Endodermal cell (in vitro differentiated cells): ENCODE measurements around the gene PPP3CB. TPM values are rescaled to one million over a fixed set of nuclear protein-coding genes. Genes with fewer than 3 reads are reported as not detected.

Source experiments
- DNase-seq: peaks from one replicate; pipeline ENCODE4 v3.0.0-alpha.2; 2017
- H3K27ac ChIP-seq: 2 replicates; pipeline ENCODE4 v1.5.1; 2013; ENCODE audit warnings: mild to moderate bottlenecking, low read depth, low read length, moderate library complexity
- H3K27me3 ChIP-seq: 2 replicates; pipeline ENCODE4 v1.6.1; 2013; ENCODE audit warnings: mild to moderate bottlenecking, low read length, moderate library complexity; ENCODE audit not compliant: insufficient read depth, control insufficient read depth, poor library complexity, severe bottlenecking
- H3K36me3 ChIP-seq: 2 replicates; pipeline ENCODE4 v1.7.0; 2013; ENCODE audit warnings: mild to moderate bottlenecking, low read length, moderate library complexity; ENCODE audit not compliant: control insufficient read depth, insufficient read depth
- H3K4me1 ChIP-seq: one replicate; pipeline ENCODE4 v1.7.0; 2013; ENCODE audit warnings: low read length; ENCODE audit not compliant: control insufficient read depth, insufficient read depth
- H3K4me3 ChIP-seq: 2 replicates; pipeline ENCODE4 v1.5.1; 2013; ENCODE audit warnings: mild to moderate bottlenecking, low read length, moderate library complexity
- H3K9ac ChIP-seq: 2 replicates; pipeline ENCODE4 v1.6.1; 2013; ENCODE audit warnings: mild to moderate bottlenecking, low read length, moderate library complexity; ENCODE audit not compliant: poor library complexity, severe bottlenecking; ENCODE audit errors: extremely low read depth
- H3K9me3 ChIP-seq: 2 replicates; pipeline ENCODE4 v1.6.1; 2013; ENCODE audit warnings: mild to moderate bottlenecking, low read length, moderate library complexity; ENCODE audit not compliant: control insufficient read depth
- H3K27ac Mint-ChIP-seq: 2 replicates; pipeline ENCODE4 v1.8.0; 2020; ENCODE audit warnings: mixed read lengths
- H3K27me3 Mint-ChIP-seq: 2 replicates; pipeline ENCODE4 v1.8.0; 2021; ENCODE audit warnings: mild to moderate bottlenecking, mixed read lengths; ENCODE audit not compliant: insufficient read depth
- H3K36me3 Mint-ChIP-seq: 2 replicates; pipeline ENCODE4 v1.8.0; 2020; ENCODE audit warnings: low read depth, mixed read lengths
- H3K4me1 Mint-ChIP-seq: 2 replicates; pipeline ENCODE4 v1.8.0; 2020; ENCODE audit warnings: mixed read lengths
- H3K4me3 Mint-ChIP-seq: 2 replicates; pipeline ENCODE4 v1.8.0; 2020; ENCODE audit warnings: mild to moderate bottlenecking, moderate library complexity, mixed read lengths
- H3K9me3 Mint-ChIP-seq: 2 replicates; pipeline ENCODE4 v1.8.0; 2020; ENCODE audit warnings: mild to moderate bottlenecking, mixed read lengths
- WGBS, 2 experiments: methylation state at CpG; one replicate each; pipeline versions ENCODE4 v1.1.5 to v1.1.7; 2013; ENCODE audit warnings: missing lambda C conversion rate in 2 of 2, mixed read lengths in 1 of 2; ENCODE audit not compliant: insufficient coverage in 1 of 2, insufficient read length in 1 of 2; 5-methylcytosine and 5-hydroxymethylcytosine counted together
- total RNA-seq, 2 donors: library from RNA; stranded (reverse); fragmentation: NEBNext Ultra II Directional in 1 of 2; extraction: Animal tissue kit (Norgen Biotek cat#: 25700) in 1 of 2; gene quantifications; 2 replicates in 1 of 2; 3 replicates in 1 of 2; pipeline ENCODE4 v1.2.1, GENCODE V29; 2021
- TF ChIP-seq, protein P1 (sequence below): fragments of 200-600 bp; sonication (generic); conservative IDR thresholded peaks from 2 replicates; pipeline ENCODE4 v1.5.0; 2021; ENCODE audit warnings: antibody characterized with exemption, mild to moderate bottlenecking

The PPP3CB gene
- total RNA-seq, 2 donors from 2014 or later = 39.2 to 40.2 TPM

DNA sequence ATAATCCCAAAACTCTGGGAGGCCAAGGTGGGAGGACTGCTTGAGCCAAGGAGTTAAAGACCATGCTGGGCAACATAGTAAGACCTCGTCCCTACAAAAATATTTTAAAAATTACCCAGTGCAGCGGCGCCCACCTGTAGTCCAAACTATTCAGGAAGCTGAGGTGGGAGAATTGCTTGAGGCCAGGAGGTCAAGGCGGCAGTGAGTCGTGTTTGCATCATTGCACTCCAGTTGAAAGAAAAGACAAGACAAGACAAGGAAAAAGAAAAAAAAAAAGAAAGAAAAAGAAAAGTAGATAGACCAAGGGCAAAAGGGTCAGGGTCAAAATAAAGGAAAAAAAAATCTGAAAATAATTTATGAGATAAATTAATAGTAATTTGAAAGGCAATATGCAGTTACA, 87.8 kb downstream of the PPP3CB start:
- Histone ChIP-seq H3K27ac (no peak overlapping the region), H3K9ac (no peak overlapping the region), H3K36me3 (peaks cover 22% of the 10 kb centered on the region), H3K27me3 (no peaks in the 10 kb centered on the region), H3K4me1 (no peaks in the 10 kb centered on the region), H3K4me3 (no peak overlapping the region), H3K9me3 (peaks cover 5% of the 10 kb centered on the region)
- H3K9me3 Mint-ChIP-seq = no peaks in the 10 kb centered on the region
- H3K4me1 Mint-ChIP-seq = peaks cover 24% of the 10 kb centered on the region
- DNase-seq = no peak
- no peak overlapping the region for H3K27ac Mint-ChIP-seq
- TF ChIP-seq, protein P1, sequence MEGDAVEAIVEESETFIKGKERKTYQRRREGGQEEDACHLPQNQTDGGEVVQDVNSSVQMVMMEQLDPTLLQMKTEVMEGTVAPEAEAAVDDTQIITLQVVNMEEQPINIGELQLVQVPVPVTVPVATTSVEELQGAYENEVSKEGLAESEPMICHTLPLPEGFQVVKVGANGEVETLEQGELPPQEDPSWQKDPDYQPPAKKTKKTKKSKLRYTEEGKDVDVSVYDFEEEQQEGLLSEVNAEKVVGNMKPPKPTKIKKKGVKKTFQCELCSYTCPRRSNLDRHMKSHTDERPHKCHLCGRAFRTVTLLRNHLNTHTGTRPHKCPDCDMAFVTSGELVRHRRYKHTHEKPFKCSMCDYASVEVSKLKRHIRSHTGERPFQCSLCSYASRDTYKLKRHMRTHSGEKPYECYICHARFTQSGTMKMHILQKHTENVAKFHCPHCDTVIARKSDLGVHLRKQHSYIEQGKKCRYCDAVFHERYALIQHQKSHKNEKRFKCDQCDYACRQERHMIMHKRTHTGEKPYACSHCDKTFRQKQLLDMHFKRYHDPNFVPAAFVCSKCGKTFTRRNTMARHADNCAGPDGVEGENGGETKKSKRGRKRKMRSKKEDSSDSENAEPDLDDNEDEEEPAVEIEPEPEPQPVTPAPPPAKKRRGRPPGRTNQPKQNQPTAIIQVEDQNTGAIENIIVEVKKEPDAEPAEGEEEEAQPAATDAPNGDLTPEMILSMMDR = no peak
- no peak overlapping the region for H3K4me3 Mint-ChIP-seq
- H3K27me3 Mint-ChIP-seq = no peaks in the 10 kb centered on the region
- WGBS, 2 experiments = 91 to 92% methylated on average over 4 to 5 of the region's 5 CpGs
- H3K36me3 Mint-ChIP-seq = peaks cover 22% of the 10 kb centered on the region

DNA sequence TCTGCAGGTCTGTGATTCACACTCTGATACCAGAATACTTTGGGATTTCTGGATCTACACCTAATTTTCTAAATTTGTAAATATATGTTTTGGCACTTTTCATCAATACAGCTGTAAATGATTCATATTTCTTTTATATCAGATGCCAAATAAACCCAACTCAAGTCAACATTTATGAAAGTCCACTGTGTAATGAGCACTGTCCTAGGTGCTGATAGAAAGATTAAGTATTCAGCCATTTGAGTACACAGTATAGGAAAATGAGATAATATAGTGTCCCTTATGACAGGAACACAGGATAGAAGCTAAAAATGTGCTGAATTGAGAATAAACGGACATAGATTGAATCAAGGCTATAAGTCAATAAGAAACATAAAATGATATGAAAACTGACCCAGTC, 88.3 kb downstream of the PPP3CB start:
- TF ChIP-seq, protein P1 = no peak
- no peak overlapping the region for H3K4me3 ChIP-seq
- DNase-seq = no peak
- 80 to 100% methylated on average over 1 of the region's 1 CpG for WGBS, 2 experiments
- no peaks in the 10 kb centered on the region for H3K27me3 ChIP-seq
- Mint-ChIP-seq H3K9me3 (peaks cover 3% of the 10 kb centered on the region), H3K27ac (no peak overlapping the region), H3K36me3 (peaks cover 24% of the 10 kb centered on the region), H3K27me3 (no peaks in the 10 kb centered on the region), H3K4me1 (peaks cover 24% of the 10 kb centered on the region), H3K4me3 (no peak overlapping the region)
- H3K4me1 ChIP-seq = no peaks in the 10 kb centered on the region
- no peak overlapping the region for H3K27ac ChIP-seq
- peaks cover 22% of the 10 kb centered on the region for H3K36me3 ChIP-seq
- H3K9ac ChIP-seq = no peak overlapping the region
- peaks cover 5% of the 10 kb centered on the region for H3K9me3 ChIP-seq

DNA sequence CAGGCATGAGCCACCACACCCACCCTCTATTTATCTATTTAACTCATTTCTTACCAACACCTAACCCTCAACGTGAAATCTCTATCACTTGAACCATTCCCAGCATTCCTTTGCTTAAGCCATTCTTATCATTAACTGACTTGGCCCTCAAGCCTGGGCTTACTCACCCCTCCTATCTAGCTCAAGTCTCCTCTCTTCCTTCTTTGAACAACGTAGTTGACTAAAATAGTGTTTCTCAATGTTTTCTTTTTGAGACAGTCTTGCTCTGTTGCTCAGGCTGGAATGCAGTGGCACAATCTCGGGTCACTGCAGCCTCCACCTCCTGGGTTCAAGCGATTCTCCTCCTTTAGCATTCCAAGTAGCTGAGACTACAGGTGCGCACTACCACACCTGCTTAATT, 89.0 kb downstream of the PPP3CB start:
- Histone ChIP-seq H3K9me3 (peaks cover 6% of the 10 kb centered on the region), H3K27ac (no peak overlapping the region), H3K27me3 (no peaks in the 10 kb centered on the region), H3K4me3 (no peak overlapping the region), H3K4me1 (no peaks in the 10 kb centered on the region), H3K36me3 (peaks cover 22% of the 10 kb centered on the region), H3K9ac (no peak overlapping the region)
- TF ChIP-seq, protein P1 = no peak
- H3K4me3 Mint-ChIP-seq = no peak overlapping the region
- peaks cover 3% of the 10 kb centered on the region for H3K9me3 Mint-ChIP-seq
- H3K36me3 Mint-ChIP-seq = peaks cover 27% of the 10 kb centered on the region
- H3K27ac Mint-ChIP-seq = no peak overlapping the region
- 84 to 92% methylated on average over 4 to 5 of the region's 5 CpGs for WGBS, 2 experiments
- H3K4me1 Mint-ChIP-seq = peaks cover 24% of the 10 kb centered on the region
- DNase-seq = no peak
- H3K27me3 Mint-ChIP-seq = no peaks in the 10 kb centered on the region
